Prostate gland (tissue), 2 donors: Measurements from ENCODE around the gene LRBA.

ENCODE experiments used
- CTCF ChIP-seq, 4 experiments: fragments of 200-600 bp in 2 of 4; fragments of 450-650 bp in 2 of 4; sonication (generic) in 2 of 4; IDR thresholded peaks; 1 replicate in 3 of 4; 2 replicates in 1 of 4; pipeline ENCODE4 v1.5.1; 2016 to 2019; ENCODE audit warnings: antibody characterized with exemption in 4 of 4, mild to moderate bottlenecking in 2 of 4, moderate library complexity in 2 of 4
- POLR2AphosphoS5 ChIP-seq: sonication (generic); formaldehyde crosslinking; IDR thresholded peaks from one replicate; pipeline ENCODE4 v1.6.1; 2017; ENCODE audit warnings: antibody characterized with exemption

- TF ChIP-seq CTCF (IDR thresholded peaks at IDR 0.05) (no peak), POLR2AphosphoS5 (no peak)
Measured at GRCh38 chr4:150342945-150343344, 672.1 kb downstream of the LRBA start.
